Glomerular endothelial cell (primary cell): ENCODE measurements around the gene SUMO2. TPM values are rescaled to one million over a fixed set of nuclear protein-coding genes. Genes with fewer than 3 reads are reported as not detected.
"Not testable (repeated sequence)": the region's sequence is repeated elsewhere in the genome, so short reads cannot be mapped to it uniquely, and the experiment has no call there.

Experiments
- DNase-seq: peaks from one replicate; pipeline ENCODE4 v3.0.0-alpha.2; 2011; ENCODE audit warnings: low read depth, low spot score; ENCODE audit errors: extremely low read depth
- total RNA-seq: library from RNA; depleted of rRNA; stranded (reverse); fragments of >200 nt; gene quantifications from 2 replicates; pipeline ENCODE4 v1.2.3, GENCODE V29; 2015

The SUMO2 gene
- total RNA-seq, 1 donor from 2014 or later: 80.6 TPM

- no peak for DNase-seq
Observed at GRCh38 chr17:75182319-75182568, 515 bp downstream of the SUMO2 start.

GRCh38 chr17:75181608-75182318, 996 bp downstream of the SUMO2 start:
- DNase-seq: no peak

GRCh38 chr17:75181110-75181509, 1.6 kb downstream of the SUMO2 start:
- no peak for DNase-seq

- no peak for DNase-seq
Observed at GRCh38 chr17:75178453-75178852, 4.3 kb downstream of the SUMO2 start.

- no peak for DNase-seq
Observed at GRCh38 chr17:75176625-75177024, 6.1 kb downstream of the SUMO2 start.

- no peak for DNase-seq
Observed at GRCh38 chr17:75174996-75175395, 7.8 kb downstream of the SUMO2 start.

- no peak for DNase-seq
Observed at GRCh38 chr17:75173526-75173925, 9.2 kb downstream of the SUMO2 start.

- DNase-seq: no peak
Observed at GRCh38 chr17:75168998-75169397, 13.8 kb downstream of the SUMO2 start.

- DNase-seq: not testable (repeated sequence)
Observed at GRCh38 chr17:75164606-75165005, 18.2 kb downstream of the SUMO2 start.

- no peak for DNase-seq
Observed at GRCh38 chr17:75163074-75163473, 19.7 kb downstream of the SUMO2 start.

GRCh38 chr17:75160211-75160610, 22.5 kb downstream of the SUMO2 start:
- DNase-seq: no peak

GRCh38 chr17:75159196-75160031, 23.3 kb downstream of the SUMO2 start:
- no peak for DNase-seq

GRCh38 chr17:75158480-75158879, 24.3 kb downstream of the SUMO2 start:
- not testable (repeated sequence) for DNase-seq

- no peak for DNase-seq
Observed at GRCh38 chr17:75155191-75155601, 27.6 kb downstream of the SUMO2 start.

GRCh38 chr17:75154195-75155106, 28.3 kb downstream of the SUMO2 start, which contains the start of gene JPT1:
TSS of gene JPT1 (minus strand) at chr17:75154512. CDS start at chr17:75154397, 115 bp downstream.
- DNase-seq: peak; percentile 91

- DNase-seq: no peak
Observed at GRCh38 chr17:75153780-75154194, 29.0 kb downstream of the SUMO2 start.

GRCh38 chr17:75152922-75153779, 29.6 kb downstream of the SUMO2 start:
- DNase-seq: no peak

GRCh38 chr17:75152523-75152921, 30.2 kb downstream of the SUMO2 start:
- DNase-seq: no peak

GRCh38 chr17:75151930-75152329, 30.8 kb downstream of the SUMO2 start:
- no peak for DNase-seq

- DNase-seq: no peak
Observed at GRCh38 chr17:75147878-75148546, 34.7 kb downstream of the SUMO2 start.
